Measurements from ENCODE around the gene RGS3.

GRCh38 chr9:113417370-113417769, 46.2 kb upstream of the RGS3 start:
- no peak for TF ChIP-seq CTCF (IDR thresholded peaks at IDR 0.05; ENCODE audit: insufficient read depth, low read depth, low read length)
- TF ChIP-seq EZH2 (IDR thresholded peaks at IDR 0.05; ENCODE audit: insufficient read depth, low read length) = no peak

Data from astrocyte (in vitro differentiated cells and primary cell).